ENCODE measurements around the gene UCK1.
"Not testable (repeated sequence)": the region's sequence is repeated elsewhere in the genome, so short reads cannot be mapped to it uniquely, and the experiment has no call there.

Gene UCK1

GRCh38 chr9:131554087-131554842 lies 23.2 kb upstream of the UCK1 start:
- DNase-seq: no peak

- DNase-seq: no peak
Observed at GRCh38 chr9:131552030-131552429, 21.0 kb upstream of the UCK1 start.

- not testable (repeated sequence) for DNase-seq
Observed at GRCh38 chr9:131550465-131550864, 19.4 kb upstream of the UCK1 start.

DNA sequence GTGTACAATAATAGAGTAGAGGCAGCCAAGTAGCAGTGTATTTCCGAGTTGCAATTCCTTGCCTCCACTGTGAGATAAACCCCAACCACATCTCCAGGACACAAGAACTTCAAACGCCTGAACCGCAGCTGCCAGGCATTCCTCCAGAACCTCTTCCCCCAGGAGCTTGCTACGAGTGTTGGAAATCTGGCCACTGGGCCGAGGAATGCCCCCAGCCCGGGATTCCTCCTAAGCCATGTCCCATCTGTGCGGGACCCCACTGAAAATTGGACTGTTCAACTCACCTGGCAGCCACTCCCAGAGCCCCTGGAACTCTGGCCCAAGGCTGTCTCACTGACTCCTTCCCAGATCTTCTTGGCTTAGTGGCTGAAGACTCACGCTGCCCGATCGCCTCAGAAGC lies 18.1 kb upstream of the UCK1 start:
- DNase-seq: not testable (repeated sequence)

DNA sequence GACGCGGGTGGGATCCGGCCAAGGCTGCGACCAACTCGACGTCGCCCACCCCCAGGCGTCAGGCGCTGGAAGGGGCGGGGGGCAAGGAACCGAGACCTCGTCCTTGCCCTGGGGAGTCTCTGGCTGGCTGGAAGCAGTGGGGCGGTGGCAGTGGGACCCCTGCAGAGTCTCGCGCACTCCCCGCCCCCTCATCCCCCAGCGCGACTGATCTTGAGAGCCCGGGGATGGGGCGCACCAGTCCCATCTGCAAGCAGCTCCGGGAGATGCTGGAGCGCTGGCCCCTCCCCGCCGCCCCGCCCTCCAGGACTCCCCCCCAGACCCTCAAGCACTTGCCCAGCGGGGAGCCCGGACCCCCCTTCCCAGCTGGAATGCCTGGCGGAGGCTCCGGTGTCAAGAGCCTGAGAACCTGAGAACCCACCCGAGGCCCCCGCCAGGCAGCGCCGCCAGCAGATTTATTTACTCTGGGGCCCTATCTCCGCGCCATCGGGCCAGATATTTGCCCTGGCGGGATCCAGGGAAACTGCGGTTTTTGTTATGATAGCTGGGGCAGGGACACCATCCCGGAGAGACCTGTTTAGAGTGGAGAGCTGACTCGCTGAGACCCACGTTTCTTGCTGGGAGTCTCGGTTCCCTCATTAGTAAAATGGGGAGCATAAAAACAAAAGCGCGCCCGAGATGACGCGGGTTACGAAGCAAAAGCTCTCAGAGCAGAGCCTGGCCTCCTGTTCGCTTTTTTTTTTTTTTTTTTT lies 15.4 kb upstream of the UCK1 start:
- DNase-seq: no peak

- DNase-seq: no peak
Observed at GRCh38 chr9:131545786-131546335, 14.8 kb upstream of the UCK1 start.

DNA sequence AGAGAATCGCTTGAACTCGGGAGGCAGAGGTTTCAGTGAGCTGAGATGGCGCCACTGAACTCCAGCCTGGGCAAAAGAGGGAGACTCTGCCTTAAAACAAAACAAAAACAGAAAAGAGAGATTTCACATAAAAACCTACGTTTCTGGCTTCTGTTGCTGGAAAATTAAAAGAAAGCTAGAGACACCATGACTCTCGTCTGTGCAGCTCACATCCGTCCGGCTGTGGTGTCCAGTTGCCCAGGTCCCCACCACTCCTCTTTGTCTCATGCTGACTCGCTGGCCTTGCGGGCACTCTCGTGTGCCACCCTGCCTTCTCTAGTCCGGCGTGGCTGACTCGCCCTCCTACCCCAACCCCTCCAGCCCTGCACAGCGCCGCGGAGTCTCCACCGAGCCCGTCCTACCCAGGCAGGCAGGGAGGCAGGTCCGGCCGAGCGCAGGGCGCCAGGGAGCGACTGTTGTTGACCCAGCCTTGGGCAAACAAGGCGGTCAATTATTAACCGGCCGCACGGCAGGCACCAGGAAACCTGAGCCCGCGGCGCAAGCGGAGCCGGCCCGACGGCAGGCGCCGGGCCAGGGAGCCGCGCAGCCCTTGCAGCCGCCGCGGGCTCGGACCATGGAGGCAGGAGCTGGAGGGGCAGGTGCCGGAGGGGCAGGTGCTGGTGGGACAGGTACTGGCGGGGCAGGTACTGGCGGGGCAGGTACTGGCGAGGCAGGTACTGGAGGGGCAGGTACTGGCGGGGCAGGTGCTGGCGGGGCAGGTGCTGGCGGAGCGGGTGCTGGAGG lies 14.1 kb upstream of the UCK1 start, which contains the start of gene PRRT1B:
PRRT1B (plus strand) TSS at position 521 of the 783 bp plus-strand sequence; CDS start at position 614, 93 bp downstream.
- DNase-seq: no peak

DNA sequence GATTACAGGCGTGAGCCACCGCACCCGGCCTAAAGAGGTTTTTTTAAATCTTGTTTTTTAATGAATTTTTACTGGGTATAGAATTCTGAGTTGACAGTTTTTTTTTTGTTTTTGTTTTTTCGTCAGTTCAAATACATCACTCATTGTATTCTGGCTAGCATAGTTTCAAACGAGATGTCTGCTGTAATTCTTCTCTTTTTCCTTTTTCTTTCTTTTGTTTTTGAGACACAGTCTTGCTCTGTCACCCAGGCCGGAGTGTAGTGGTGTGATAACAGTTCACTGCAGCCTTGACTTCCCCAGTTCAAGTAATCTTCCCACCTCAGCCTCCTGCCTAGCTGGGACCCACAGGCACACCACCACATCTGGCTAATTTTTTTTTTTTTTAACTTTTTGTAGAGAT lies 12.1 kb upstream of the UCK1 start:
- DNase-seq: no peak

- no peak for DNase-seq
Observed at GRCh38 chr9:131539223-131539923, 8.3 kb upstream of the UCK1 start.

DNA sequence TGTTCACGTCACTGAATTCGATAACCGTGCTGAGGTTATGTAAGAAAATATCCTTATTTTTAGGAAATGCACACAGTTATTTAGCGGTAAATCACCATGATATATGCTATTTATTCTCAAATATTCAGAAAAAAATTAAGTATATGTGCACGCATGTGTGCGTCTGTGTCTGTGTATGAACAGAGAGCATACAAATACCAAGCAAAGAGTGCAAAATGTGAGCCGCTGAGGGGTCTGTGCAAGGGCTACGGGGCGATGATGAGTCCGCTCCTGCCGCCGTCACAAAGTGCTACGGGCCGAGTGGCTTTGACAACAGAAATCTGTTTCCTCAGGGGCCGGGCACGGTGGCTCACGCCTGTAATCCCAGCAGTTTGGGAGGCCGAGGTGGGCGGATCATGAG lies 6.9 kb upstream of the UCK1 start:
- DNase-seq: no peak

- DNase-seq: no peak
Observed at GRCh38 chr9:131534721-131535237, 3.7 kb upstream of the UCK1 start.

GRCh38 chr9:131530546-131530919 lies 530 bp downstream of the UCK1 start:
- DNase-seq: peak in 1 of 2 donors; percentile 17

GRCh38 chr9:131529597-131530545 lies 1.2 kb downstream of the UCK1 start:
- DNase-seq: no peak

DNA sequence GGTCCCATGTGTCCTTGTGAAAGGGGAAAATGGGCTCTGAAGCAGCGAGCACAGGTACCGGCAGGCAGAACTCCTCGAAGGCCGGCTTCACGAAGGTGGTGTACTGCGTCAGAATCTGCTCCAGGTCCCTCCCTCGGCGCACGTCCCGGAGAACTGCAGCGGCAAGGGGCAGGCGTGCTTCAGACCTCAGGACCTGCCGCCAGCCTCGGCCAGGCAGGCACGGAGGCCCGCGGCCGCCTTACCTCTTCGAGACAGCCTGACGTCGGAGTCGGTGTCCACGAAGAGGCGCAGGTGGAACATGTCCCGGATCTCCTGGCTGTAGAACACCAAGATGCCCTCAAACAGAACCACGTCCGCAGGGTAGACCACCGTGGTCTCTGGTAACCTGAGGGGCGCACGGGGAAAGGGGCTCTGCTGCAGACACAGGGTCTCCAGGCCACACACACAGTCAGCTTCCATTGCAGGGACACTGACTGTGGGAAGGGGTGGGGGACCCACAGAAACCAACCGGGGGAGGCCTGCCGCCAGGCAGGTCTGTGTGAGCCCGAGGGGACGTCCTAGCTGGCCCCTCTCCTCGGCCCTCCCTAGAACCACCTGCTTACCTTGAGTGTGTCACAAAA lies 2.1 kb downstream of the UCK1 start:
- no peak for DNase-seq

DNA sequence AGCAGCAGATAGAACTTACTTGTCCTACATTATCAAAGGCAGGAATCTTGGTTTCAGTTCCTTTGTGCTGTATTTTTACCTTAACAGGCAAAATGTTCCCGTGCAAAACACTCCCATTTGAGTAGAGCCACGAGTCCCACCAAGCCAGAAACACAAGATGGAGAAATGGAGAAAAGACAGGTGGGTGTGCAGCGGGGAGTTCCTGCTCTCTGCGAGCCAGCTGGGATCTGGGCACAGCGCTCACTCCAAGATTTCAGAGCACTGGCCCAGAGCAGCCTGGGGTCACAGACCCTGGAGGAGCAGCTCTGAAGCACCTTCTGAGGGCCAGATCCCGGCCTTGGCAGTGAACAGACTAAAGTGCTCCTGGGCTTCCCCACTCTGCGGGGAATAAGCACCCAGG lies 2.9 kb downstream of the UCK1 start:
- no peak for DNase-seq

DNA sequence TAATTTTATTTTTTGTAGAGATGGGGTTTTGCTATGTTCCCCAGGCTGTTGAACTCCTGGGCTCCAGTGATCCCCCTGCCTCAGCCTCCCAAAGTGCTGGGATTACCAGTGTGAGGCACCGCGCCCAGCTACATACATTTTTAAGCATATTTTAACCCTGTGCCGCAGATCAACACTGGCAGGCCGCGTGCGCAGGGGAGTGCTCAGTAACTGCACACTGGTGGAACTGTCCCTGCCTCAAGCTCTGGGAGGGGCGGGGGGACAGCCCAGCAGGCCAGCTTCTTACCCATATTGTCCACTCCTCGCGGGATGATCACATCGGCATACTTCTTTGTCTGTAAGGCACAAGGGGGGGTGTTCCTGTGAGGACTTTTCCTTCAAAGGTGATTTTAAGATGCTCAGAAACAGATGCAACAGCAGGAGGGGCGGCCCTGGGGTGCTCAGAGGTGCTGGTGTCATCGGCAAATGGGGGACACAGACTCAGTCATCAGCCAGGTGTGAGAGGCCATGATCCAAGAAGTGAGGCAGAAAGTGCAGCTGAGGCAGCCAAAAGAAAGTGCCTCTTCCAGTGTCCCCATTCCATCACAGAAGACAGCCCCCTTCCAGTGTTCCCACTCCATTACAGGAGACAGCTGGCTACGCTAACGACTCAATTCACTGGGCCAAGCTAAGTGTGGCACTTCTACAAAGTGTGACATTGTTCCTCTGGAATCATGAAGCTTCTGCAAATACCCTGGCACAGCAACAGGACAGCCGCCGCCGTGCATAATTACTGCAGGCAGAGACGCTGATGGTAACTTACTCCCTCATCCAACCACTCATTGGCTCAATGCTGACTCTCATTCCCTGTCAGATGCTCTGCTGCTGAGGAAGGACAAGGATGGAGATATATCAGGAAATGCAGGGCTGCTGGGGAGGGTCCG lies 5.2 kb downstream of the UCK1 start:
- no peak for DNase-seq

- no peak for DNase-seq
Observed at GRCh38 chr9:131524665-131525315, 6.3 kb downstream of the UCK1 start.

Data from inflammatory macrophage (primary cell).